ENCODE data around the gene SORBS2.

Gene SORBS2

GRCh38 chr4:185772391-185773093, 39.5 kb downstream of the SORBS2 start:
- DNase-seq: no peak

DNA sequence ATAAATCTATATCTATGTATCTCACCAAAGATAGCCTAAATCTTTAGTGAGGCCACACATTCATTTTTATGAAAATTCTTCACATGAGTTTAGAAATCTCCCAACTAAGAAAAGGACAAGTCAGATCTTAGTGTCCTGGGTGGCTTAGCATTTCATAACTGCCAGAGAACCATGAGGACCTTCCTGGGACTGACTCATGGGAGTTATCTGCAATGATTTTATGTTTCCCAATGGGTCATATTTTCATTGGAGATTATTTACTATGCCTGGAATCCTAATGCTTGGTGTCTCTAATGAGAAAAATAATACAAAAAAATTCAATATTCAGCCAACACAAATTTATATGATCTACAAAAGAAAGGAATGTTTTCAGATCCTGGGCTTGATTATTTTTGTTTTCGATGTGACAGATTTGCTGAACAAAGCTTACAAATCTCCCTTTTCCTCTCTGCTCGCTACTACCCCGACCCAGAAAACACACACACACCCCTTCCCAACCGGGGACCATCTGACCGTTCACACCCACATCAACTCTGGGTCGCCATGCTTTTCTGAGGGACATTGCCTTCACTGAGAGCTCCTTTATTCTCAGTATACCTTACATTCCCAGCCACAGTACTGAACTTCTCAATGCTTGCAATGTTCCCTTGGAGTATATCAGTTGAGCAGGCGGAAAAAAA, 40.1 kb downstream of the SORBS2 start:
- no peak for DNase-seq

DNA sequence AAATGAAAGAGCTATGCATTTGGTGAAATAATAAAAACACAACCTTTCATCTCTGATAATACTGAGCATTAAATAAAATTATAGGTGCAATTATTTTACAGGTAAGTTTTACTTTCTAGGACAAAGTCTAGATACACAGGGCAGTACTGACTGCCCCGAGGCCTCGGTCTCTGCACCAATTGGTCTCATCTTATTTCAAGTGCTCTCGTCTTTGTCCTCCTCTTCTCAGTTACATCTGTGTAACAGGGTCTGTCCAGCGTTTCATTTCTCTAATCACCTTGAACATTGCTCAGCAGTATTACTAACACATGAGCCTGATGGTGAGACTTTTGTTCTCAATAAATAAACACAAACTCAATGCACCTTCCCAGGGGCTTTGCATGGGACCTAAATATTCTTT, 44.5 kb downstream of the SORBS2 start:
- DNase-seq: no peak

GRCh38 chr4:185764876-185765275, 47.1 kb downstream of the SORBS2 start:
- no peak for DNase-seq

GRCh38 chr4:185761352-185762235, 50.4 kb downstream of the SORBS2 start:
- DNase-seq: no peak

- no peak for DNase-seq
These were observed 53.2 kb downstream of the SORBS2 start for GRCh38 chr4:185758807-185759206.

DNA sequence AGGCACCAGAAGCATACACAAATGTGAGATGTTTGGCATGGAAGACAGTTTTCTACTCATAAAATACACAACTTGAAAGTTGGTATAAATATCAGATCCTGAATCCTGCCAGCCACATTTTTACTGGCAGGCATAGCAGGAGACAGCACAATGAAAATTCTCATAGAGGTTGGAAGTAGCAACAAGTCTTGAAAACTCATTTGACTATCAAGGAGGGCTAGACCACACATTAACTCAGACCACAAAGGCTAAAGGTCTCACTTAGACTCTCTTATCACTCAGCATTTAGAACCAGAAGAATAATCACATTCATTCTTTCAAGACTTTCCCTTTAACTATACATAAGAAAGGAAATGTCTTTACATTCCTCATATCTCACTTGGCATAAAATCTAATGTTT, 56.5 kb downstream of the SORBS2 start:
- DNase-seq: no peak

GRCh38 chr4:185754961-185755360, 57.0 kb downstream of the SORBS2 start:
- no peak for DNase-seq

DNA sequence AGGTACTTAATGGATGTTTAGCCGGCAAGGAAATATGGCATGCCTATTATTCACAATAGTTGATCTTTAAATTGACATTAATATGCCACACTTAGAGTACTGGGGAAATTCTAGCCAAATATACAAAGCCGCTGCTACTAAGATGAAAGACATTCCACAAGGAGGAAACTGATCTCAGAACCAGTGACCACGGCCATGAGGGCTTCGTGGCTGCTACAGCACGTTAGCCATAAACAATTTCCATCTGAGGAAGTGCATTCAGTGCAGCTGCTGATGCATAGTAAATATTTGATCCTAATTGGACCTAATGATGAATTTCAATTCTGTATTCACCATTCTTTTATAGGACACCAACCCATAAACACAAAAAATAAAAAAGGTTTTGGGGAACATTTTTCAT, 59.1 kb downstream of the SORBS2 start:
- no peak for DNase-seq

DNA sequence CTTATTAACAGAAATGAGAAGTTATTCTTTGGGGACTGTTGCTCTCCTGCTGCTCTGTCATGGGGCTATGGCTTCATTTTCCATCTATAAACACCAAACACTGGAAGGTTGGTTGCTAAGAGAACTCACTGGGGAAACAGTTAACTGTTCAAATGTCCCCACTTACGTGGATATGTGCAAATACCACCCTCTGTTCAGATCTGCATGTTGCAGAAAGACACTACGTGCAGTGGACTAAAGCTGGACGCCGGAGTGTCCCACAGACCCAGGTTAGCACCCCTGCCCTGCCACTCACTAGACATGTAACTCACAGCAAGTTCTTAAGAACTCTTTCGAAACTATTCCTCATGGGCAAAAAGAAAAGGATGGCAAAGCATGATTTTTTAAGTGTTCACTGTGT, 62.1 kb downstream of the SORBS2 start:
- no peak for DNase-seq

DNA sequence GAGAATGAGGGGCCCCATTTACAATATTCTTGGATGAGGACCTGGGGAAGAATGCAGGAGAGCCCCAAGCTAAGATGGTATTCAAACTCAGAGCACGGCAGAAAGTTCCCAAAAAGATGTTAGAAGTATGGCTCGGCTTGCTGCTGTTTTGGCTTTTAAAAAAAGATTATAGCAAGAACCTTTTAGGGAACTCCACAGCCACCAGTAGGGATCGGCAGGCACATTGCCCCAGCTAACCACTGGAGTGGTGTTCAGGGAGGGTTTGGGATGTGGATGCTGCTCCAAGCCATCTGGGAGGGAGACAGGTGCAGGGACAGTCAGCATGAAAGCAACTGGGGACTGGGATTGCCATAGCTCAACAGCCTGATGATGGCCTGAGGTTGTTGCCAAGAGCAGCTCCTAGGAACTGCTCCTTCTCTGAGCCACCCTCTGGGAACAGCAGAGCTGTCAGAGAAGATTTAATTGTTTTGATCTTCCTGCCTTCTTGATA, 63.0 kb downstream of the SORBS2 start:
- no peak for DNase-seq

- no peak for DNase-seq
These were observed 66.1 kb downstream of the SORBS2 start for GRCh38 chr4:185745891-185746290.

DNA sequence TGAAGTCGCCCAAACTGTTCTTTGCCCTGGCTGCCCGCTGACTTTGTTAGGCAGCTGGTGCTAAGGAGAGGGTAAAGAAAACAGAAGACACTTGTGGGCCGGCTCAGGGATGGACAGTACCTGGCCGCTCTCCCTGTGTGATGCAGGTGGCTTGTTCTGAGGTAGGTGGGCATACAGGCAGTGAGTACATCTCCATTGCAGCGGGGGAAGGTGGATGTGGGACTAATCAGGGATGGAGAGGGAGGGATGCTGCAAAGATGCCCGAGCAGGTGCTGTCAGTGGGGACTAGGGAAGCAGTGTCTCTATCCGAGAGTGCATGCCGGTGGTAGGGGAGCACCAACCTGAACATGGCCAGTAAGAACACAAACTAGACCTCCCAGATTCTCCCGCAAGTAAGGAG, 67.0 kb downstream of the SORBS2 start:
- DNase-seq: no peak

DNA sequence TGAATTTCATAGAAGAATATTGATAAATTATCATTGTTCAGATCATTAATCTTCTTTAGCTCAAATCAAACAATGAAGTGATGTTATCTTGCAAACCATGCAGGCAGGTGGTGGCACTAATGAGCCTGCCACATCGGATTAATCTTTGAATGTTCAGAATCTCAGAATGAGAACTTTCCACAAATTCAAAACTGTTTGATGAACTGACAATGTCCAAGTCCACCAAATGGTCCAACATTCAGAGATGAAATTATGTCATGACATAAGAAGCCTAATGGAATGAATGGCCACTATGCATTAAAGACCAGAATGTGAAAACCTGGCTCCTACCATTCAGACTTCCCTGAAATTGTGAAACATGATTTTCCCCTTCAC, 67.5 kb downstream of the SORBS2 start:
- no peak for DNase-seq

GRCh38 chr4:185743722-185744487, 68.1 kb downstream of the SORBS2 start:
- DNase-seq: no peak

- DNase-seq: no peak
These were observed 69.2 kb downstream of the SORBS2 start for GRCh38 chr4:185742766-185743165.

- DNase-seq: no peak
These were observed 70.2 kb downstream of the SORBS2 start for GRCh38 chr4:185741795-185742194.

GRCh38 chr4:185740471-185740873, 71.5 kb downstream of the SORBS2 start:
- DNase-seq: no peak

GRCh38 chr4:185738820-185739219, 73.2 kb downstream of the SORBS2 start:
- no peak for DNase-seq

DNA sequence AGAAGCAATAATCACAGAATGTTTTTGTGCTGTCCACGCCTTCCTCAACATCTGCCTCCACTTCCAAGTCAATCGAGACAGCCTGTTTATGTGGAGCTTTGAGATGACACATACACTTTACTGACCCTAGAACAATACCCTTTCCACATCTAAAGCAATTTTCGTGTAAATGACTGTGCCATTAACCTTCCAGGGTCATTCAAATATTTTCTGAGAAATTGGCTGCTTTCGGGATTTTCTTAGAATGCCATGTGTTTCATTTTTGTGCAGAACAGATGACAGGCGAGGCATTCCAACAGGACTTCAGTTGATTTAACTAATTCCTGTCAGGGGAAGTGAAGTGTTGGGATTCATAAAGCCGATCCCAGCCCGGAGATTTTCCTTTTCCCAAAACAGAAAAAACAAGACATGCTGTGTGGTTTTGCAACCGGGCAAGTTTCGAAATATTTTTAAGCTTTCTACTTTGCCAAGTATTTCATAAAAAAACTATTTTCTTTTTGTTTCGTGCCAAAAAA, 73.9 kb downstream of the SORBS2 start:
- no peak for DNase-seq

DNA sequence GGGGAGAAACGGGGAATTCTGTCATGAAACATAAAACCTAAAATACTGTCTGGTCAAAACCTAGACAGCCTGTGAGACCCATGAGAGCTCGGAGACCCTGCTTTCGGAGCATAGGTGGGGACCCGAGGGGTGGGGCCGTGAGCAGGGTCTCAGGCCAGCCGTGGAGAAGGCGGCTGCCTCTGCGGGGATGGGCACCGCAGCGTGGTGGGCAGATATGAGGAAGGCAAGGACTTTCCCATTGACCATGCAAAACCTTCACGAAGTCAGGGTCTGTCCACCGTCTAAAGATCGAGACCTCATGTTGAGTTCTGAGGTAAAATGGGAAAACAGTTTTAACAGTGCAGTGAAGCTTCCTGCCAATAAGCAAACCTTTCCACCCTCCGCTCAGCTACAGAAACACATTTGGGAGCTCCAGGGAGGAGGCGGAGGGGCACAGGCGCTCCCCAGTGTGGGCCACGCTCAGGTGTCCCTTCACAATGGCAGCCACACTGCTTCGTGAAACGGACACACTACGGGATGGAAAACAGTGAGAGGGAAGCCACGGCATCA, 74.4 kb downstream of the SORBS2 start:
- no peak for DNase-seq

DNA sequence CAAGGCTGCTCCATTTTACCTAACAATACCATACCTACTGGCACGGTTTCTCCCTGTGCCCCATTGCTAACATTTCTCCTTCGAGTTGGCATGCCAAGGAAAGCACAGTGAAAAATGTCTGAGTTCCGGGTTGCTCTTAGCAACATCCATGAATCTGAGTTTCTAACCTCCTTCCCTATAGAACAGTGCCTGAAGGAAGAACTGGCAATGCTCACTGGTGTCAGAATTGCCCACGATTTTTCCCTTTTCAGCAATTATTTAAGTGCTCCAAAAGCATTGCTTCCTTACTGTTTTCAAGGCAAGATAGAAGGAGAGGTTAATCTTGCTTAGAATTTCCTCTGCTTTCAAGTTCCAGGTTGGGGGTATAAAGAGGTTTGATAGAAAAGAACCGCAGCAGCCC, 75.1 kb downstream of the SORBS2 start:
- DNase-seq: no peak

Data from NCI-H1436 (cell line).